HL-60 (cell line): Measurements from ENCODE around the gene HIRA.

Experiments used
- CTCF ChIP-seq: IDR thresholded peaks from one replicate; pipeline ENCODE4 v1.5.1; 2011; ENCODE audit warnings: low read length, control low read depth, inconsistent platforms; ENCODE audit not compliant: insufficient read depth
- TF ChIP-seq, protein P1 (sequence below): IDR thresholded peaks from 2 replicates; pipeline ENCODE4 v1.6.1; 2012; ENCODE audit warnings: low read depth; ENCODE audit not compliant: insufficient replicate concordance

DNA sequence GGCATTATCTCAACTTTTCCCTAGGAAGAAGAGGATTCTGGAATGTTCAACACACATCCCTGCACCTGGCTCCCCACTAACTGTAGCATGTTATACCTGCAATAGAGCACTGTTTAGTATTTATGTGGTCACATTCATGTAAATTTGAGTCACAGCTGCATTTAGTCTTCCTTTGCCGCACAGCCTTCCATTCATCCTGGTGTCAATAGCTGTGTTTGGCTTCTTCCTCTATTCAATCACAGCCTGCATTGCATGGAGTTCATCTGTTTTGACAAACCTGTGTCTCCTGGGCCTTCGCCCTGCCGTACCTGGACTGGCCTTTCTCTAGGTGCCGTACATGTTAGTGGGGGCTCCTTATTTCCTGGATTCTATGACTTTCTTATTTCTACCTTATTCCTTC lies 20.0 kb upstream of the HIRA start:
- no peak for TF ChIP-seq CTCF
- TF ChIP-seq, protein P1, sequence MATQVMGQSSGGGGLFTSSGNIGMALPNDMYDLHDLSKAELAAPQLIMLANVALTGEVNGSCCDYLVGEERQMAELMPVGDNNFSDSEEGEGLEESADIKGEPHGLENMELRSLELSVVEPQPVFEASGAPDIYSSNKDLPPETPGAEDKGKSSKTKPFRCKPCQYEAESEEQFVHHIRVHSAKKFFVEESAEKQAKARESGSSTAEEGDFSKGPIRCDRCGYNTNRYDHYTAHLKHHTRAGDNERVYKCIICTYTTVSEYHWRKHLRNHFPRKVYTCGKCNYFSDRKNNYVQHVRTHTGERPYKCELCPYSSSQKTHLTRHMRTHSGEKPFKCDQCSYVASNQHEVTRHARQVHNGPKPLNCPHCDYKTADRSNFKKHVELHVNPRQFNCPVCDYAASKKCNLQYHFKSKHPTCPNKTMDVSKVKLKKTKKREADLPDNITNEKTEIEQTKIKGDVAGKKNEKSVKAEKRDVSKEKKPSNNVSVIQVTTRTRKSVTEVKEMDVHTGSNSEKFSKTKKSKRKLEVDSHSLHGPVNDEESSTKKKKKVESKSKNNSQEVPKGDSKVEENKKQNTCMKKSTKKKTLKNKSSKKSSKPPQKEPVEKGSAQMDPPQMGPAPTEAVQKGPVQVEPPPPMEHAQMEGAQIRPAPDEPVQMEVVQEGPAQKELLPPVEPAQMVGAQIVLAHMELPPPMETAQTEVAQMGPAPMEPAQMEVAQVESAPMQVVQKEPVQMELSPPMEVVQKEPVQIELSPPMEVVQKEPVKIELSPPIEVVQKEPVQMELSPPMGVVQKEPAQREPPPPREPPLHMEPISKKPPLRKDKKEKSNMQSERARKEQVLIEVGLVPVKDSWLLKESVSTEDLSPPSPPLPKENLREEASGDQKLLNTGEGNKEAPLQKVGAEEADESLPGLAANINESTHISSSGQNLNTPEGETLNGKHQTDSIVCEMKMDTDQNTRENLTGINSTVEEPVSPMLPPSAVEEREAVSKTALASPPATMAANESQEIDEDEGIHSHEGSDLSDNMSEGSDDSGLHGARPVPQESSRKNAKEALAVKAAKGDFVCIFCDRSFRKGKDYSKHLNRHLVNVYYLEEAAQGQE = no peak
